ENCODE data around the gene GEMIN5.

The GEMIN5 gene

DNA sequence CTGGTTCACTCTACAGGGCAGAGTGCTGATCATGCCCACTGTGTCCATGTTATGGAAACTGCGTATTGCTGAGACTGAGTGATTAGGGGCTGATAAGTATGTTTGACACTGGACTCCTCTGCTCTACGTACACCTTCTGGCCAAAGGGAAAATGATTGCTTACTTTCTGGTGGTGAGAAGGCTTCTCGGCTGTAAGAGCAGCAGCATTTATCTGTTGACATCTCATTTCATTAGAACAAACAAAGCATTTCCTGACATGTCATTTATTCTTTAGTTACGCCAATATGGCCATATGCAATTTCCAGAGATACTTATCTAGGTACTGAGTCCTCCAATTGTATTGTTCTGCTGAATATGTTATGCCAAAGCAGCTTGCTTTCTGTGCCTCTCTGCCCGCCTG, 93.2 kb downstream of the GEMIN5 start:
- H3K4me3 ChIP-seq (ENCODE audit: low read depth, low read length): no peak overlapping the region
- TF ChIP-seq CTCF (IDR thresholded peaks at IDR 0.05; ENCODE audit: low read depth, low read length): no peak

DNA sequence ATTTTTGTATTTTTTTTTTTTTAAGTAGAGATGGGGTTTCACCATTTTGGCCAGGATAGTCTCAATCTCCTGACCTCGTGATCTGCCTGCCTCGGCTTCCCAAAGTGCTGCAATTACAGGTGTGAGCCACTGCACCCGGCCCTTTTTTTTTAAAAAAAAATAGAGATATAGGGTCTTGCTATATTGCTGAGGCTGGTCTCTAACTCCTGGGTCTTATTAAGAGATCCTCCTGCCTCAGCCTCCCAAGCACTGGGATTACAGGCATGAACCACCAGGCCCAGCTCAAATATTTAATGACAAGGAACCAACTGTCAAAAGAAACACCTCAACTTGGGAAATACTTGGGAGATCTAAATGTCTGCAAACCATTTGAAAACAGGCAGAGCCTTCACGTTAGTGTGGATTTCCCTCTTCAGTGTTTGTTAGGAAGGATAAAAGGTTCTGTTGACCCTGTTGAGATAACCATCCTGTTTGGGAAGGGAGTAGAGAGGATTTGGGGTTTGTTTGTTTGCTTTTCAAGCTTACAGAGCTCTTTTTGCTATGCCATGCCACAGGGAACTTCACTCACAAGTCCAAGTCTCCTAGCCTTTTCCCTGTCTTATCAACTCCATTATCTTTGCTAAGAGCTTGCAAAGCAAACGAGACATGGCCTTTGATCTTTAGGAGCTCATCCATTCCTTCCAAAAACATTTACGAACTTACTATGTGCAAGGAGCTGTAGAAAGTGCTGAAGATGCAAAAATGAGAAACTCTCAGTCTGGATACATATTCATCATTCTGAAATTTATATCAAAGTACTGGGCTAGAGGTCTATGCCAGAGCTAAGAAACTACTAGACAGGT, 95.1 kb downstream of the GEMIN5 start:
- no peak for TF ChIP-seq CTCF (IDR thresholded peaks at IDR 0.05; ENCODE audit: low read depth, low read length)
- no peak overlapping the region for H3K4me3 ChIP-seq (ENCODE audit: low read depth, low read length)

GRCh38 chr5:154841273-154841661, 96.7 kb downstream of the GEMIN5 start:
- no peak for TF ChIP-seq CTCF (IDR thresholded peaks at IDR 0.05; ENCODE audit: low read depth, low read length)
- H3K4me3 ChIP-seq (ENCODE audit: low read depth, low read length): no peak overlapping the region

DNA sequence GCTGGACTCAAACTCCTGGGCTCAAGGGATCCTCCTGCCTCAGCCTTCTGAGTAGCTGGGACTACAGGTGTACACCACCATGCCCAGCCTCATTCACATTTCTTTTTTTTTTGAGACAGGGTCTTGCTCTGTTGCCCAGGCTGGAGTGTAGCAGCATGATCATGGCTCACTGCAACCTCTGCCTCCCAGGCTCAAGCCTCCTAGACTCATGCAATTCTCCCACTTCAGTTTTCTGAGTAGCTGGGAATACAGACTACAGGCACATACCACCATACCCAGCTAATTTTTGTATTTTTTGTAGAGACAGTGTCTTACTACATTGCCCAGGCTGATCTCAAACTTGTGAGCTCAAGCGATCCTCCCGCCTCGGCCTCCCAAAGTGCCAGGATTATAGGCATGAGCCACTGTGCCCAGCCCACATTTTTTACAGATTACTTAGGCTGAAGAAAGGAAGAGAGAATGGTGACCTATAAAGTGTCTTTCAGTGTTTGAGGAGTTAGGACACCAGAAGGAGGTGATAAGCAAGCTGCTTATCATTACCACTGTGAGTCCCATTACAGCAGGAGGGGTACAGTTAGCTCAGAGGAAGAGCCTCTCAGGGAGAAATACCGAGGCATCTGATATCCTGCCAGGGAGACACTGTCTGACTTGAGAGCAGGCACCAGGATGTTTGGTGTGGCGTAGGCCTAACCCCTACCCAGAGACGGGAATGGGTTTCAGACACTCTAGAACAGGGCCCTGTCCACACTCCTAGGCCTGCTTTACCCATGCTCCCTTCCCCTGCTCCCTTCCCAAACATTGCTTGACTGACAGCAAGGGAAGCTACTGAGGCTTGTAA, 97.4 kb downstream of the GEMIN5 start:
- no peak for TF ChIP-seq CTCF (IDR thresholded peaks at IDR 0.05; ENCODE audit: low read depth, low read length)
- no peak overlapping the region for H3K4me3 ChIP-seq (ENCODE audit: low read depth, low read length)

All from WI38 (cell line).